ENCODE results near the gene PRTN3. TPM values are rescaled to one million over a fixed set of nuclear protein-coding genes. Genes with fewer than 3 reads are reported as not detected.
A peak's percentile ranks its signal among the peaks of the same experiment; 100 is the strongest.

PRTN3 gene
- total RNA-seq, 1 donor from 2014 or later = not detected

DNA sequence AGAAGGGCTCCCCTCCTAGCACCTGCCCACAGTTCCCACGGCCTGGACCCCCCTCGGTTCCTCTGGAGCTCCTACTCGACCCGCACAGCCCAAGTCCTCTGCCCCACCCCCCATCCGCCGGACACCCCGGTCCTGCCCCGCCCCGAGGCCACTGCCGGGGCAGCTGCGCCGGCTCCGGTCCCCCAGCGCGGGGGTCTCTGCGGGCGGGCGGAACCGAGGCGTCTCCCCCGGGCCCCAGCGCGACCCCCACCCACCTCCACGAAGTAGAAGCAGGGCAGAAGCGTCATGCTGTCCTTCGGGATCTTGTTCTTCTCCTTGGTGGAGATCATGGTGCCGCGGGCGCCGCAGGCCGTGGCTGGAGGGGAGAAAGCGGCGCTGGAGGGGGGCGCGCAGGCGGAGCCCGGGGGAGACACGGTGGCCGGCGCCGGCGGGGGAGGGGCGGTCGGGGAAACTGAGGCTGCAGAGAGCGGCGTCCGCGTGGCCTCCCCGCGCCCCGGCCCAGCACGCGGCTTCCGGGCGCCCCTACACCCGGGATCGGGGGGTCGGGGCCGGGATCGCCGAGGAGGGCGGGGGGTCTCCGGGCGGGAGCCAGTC, 19.5 kb upstream of the PRTN3 start:
- Histone ChIP-seq H3K36me3 (no peaks in the 10 kb centered on the region), H3K9me3 (no peaks in the 10 kb centered on the region), H3K27ac (no peak overlapping the region), H3K4me1 (peaks cover 4% of the 10 kb centered on the region), H3K4me3 (peak overlapping the region; percentile 29), H3K27me3 (peaks cover 22% of the 10 kb centered on the region)
- intact Hi-C loops (cut with DNase I) = no loop called here
- ATAC-seq (no peak), DNase-seq (no peak)
- TF ChIP-seq, protein P1, sequence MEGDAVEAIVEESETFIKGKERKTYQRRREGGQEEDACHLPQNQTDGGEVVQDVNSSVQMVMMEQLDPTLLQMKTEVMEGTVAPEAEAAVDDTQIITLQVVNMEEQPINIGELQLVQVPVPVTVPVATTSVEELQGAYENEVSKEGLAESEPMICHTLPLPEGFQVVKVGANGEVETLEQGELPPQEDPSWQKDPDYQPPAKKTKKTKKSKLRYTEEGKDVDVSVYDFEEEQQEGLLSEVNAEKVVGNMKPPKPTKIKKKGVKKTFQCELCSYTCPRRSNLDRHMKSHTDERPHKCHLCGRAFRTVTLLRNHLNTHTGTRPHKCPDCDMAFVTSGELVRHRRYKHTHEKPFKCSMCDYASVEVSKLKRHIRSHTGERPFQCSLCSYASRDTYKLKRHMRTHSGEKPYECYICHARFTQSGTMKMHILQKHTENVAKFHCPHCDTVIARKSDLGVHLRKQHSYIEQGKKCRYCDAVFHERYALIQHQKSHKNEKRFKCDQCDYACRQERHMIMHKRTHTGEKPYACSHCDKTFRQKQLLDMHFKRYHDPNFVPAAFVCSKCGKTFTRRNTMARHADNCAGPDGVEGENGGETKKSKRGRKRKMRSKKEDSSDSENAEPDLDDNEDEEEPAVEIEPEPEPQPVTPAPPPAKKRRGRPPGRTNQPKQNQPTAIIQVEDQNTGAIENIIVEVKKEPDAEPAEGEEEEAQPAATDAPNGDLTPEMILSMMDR (IDR thresholded peaks at IDR 0.05) = no peak

DNA sequence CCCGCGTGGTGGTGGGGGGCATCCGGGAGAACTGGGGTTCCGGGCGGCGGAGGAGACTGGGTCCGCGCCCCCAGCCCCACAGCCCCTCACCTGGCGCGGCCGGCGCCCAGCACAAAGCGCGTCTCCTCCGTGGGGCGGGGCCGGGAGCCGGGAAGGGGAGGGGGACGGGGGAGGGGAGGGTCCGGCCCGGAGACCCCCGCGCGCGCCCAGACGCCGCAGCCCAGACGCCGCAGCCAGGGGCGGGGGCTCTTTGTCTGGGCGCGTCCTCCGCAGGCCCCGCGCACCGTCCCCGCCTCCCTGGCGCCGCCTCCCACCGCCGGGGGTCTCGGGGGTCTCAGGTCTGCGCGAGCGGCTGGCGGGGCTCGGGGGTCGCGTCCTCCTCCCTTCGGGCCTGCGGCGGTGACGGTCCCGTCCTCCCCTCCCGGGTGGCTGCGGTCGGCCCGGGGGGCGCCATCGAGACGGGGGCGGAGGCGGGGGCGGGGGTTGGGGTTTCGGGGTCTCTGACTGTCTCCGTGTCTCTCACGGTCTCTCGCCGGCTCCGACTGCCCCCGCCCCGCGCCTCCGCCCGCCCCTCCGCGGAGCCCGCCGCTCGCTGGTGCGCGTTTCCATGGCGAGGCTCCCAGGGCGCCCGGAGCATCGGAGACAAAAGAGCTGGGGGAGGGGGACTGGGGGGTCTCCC, 18.8 kb upstream of the PRTN3 start, which contains the start of gene PLPPR3:
Gene PLPPR3, minus strand, starts transcription at position 131 of the 679 bp plus-strand sequence. CDS start 396 bp downstream, outside the sequence.
- H3K27ac ChIP-seq = no peak within 1 kb of the TSS
- intact Hi-C loops (cut with DNase I) = no loop called here
- no peaks in the 10 kb centered on the region for H3K36me3 ChIP-seq
- H3K9me3 ChIP-seq = no peaks in the 10 kb centered on the region
- TF ChIP-seq, protein P1 (IDR thresholded peaks at IDR 0.05) = no peak
- ATAC-seq = no peak
- peaks cover 4% of the 10 kb centered on the region for H3K4me1 ChIP-seq
- peak within 1 kb of the TSS; percentile 29 for H3K4me3 ChIP-seq
- H3K27me3 ChIP-seq = peaks cover 22% of the 10 kb centered on the region
- DNase-seq = no peak

DNA sequence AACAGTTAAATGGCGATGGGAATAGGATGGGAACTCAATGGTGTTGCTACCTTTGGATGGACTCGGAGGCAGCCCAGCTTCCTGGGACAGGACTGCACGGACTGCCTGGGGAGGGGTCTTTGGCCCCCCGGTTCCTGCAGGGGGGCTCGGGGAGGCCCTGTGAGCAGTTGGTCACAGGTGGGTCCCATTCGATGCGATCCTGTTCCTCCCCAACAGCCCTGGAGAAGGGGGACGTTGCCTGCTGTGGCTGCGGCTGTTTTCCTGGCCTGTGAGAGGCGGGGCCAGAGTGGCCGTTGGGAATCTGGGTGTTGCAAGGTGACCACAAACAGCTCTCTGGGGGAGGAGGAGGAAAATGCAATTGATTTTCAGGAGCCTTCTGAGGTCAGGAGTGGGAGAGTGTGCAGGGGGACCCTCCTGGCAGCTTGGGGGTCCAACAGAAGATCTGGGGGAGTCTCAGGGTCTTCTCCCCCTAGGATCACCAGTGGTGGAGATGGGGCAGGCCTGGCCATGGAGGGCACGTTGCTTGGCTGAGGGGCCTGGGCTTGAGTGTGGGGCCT, 17.2 kb upstream of the PRTN3 start:
- peak; percentile 34 for ATAC-seq

DNA sequence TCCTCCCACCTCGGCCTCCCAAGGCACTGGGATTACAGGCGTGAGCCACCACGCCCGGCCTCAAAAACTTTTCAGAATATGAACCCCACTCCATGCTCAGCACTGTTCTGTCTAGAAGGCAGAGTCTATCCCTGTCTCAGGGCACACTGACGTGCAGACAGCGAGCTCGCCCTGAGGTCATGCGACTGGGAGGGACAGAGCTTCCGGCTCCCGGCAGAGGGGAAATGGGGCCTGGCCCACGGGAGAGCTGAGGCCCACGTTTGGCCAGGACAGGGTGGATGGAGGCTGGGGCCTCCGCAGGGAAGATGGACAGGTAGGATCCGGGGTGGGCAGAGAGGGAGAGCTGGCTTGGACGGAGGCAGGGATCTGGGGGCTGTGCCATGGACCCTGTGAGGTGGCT, 15.9 kb upstream of the PRTN3 start:
- DNase-seq = peak; percentile 72
- intact Hi-C loops (cut with DNase I) = no loop called here
- Histone ChIP-seq H3K4me1 (peaks cover 4% of the 10 kb centered on the region), H3K36me3 (no peaks in the 10 kb centered on the region), H3K27ac (no peak overlapping the region), H3K4me3 (no peak overlapping the region), H3K27me3 (peaks cover 22% of the 10 kb centered on the region), H3K9me3 (no peaks in the 10 kb centered on the region)
- TF ChIP-seq, protein P1 (IDR thresholded peaks at IDR 0.05) = no peak
- peak; percentile 66 for ATAC-seq

More for the DNA sequence above, 17.2 kb upstream of the PRTN3 start:
- DNase-seq = peak; percentile 61
- Histone ChIP-seq H3K4me3 (no peak overlapping the region), H3K27me3 (peaks cover 22% of the 10 kb centered on the region), H3K4me1 (peaks cover 4% of the 10 kb centered on the region), H3K9me3 (no peaks in the 10 kb centered on the region), H3K36me3 (no peaks in the 10 kb centered on the region), H3K27ac (no peak overlapping the region)
- intact Hi-C loops (cut with DNase I) = no loop called here
- TF ChIP-seq, protein P1 (IDR thresholded peaks at IDR 0.05) = no peak

DNA sequence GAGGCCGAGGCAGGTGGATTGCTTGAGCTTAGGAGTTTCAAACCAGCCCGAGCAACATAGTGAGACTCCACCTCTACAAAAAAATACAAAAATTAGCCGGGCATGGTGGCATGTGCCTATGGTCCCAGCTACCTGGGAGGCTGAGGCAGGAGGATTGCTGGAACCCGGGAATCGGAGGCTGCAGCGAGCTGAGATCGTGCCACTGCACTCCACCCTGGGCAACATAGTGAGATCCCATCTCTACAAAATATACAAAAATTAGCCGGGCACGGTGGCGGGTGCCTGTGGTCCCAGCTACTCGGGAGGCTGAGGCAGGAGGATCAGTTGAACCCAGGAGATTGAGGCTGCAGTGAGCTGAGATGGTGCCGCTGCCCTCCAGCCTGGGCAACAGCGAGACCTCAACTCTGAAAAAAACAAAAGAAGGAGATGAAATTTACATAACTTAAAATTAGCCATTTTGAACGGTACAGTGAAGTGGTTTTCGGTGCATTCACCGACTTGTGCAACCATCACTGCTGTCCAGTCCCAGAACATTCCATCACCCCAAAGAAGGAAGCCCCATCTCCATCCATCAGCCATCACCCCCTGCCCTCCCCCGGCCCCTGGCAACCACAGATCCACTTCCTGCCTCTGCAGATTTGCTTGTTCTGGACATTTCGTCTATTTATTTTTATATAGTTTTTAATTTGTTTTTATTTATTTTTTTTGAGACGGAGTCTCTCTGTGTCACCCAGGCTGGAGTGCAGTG, 14.7 kb upstream of the PRTN3 start:
- peaks cover 26% of the 10 kb centered on the region for H3K27me3 ChIP-seq
- no peak overlapping the region for H3K27ac ChIP-seq
- no peaks in the 10 kb centered on the region for H3K9me3 ChIP-seq
- H3K36me3 ChIP-seq = no peaks in the 10 kb centered on the region
- H3K4me1 ChIP-seq = peaks cover 4% of the 10 kb centered on the region
- TF ChIP-seq, protein P1 (IDR thresholded peaks at IDR 0.05) = no peak
- intact Hi-C loops (cut with DNase I) = no loop called here
- DNase-seq = no peak
- no peak overlapping the region for H3K4me3 ChIP-seq
- no peak for ATAC-seq

Measured in upper lobe of right lung (tissue), 1 donor.